Measurements from ENCODE around the gene ADRA2B. TPM values are rescaled to one million over a fixed set of nuclear protein-coding genes. Genes with fewer than 3 reads are reported as not detected.

ADRA2B gene
- total RNA-seq, 1 experiment from 2014 or later: 2.7 TPM

- Mint-ChIP-seq H3K27me3 (ENCODE audit: low read depth) (peaks cover 17% of the 10 kb centered on the region), H3K27ac (0 out of 7 replicates have a peak overlapping the region, but pooled peaks of 1 of the 3 experiments have one; percentile 13), H3K4me1 (peaks cover 28 to 53% of the 10 kb centered on the region in 2 experiments), H3K9me3 (0 out of 5 replicates have a peak, but pooled peaks cover 0 to 3% of the 10 kb centered on the region in 2 experiments), H3K4me3 (no peak overlapping the region), H3K36me3 (ENCODE audit: insufficient read depth in 1 of 3, low read depth in 3 of 3) (peaks cover 0 to 4% (median 0%) of the 10 kb centered on the region in 3 experiments; a peak in 2 of 7 replicates)
- no peak overlapping the region for H3K23ac ChIP-seq (ENCODE audit: insufficient read length, low read depth, low read length)
- no peaks in the 10 kb centered on the region for H3K79me1 ChIP-seq (ENCODE audit: insufficient read depth, low read depth, low read length, poor library complexity, severe bottlenecking)
- no peaks in the 10 kb centered on the region for H3K23me2 ChIP-seq (ENCODE audit: insufficient read length, low read depth, low read length, poor library complexity, severe bottlenecking)
- H2BK20ac ChIP-seq (ENCODE audit: low read depth, low read length, poor library complexity, severe bottlenecking): no peak overlapping the region
- H3K79me2 ChIP-seq (ENCODE audit: insufficient read depth, low read length): no peaks in the 10 kb centered on the region
- H3K18ac ChIP-seq (ENCODE audit: insufficient read length, low read depth, low read length): no peak overlapping the region
- H3K56ac ChIP-seq (ENCODE audit: insufficient read length, low read depth, low read length): no peak overlapping the region
- no peak overlapping the region for H2AFZ ChIP-seq (ENCODE audit: low read length)
- H3K14ac ChIP-seq (ENCODE audit: insufficient read depth, low read length): no peak overlapping the region
- no peaks in the 10 kb centered on the region; the same call in 1 of the 2 replicates for H3K27me3 ChIP-seq (ENCODE audit: insufficient read depth, low read length)
- no peak overlapping the region for H4K5ac ChIP-seq (ENCODE audit: insufficient read length, low read depth, low read length)
- H3K4me2 ChIP-seq (ENCODE audit: insufficient read depth, insufficient read length, low read length): no peak overlapping the region
- no peak for TF ChIP-seq CTCF (conservative IDR thresholded peaks at IDR 0.05)
- no peak overlapping the region for H3K27ac ChIP-seq (ENCODE audit: insufficient read length, low read depth, low read length)
- no peak overlapping the region for H2BK15ac ChIP-seq (ENCODE audit: low read depth, low read length)
- no peak overlapping the region for H4K91ac ChIP-seq (ENCODE audit: insufficient read length, low read depth, low read length)
- no peak overlapping the region for H2BK5ac ChIP-seq (ENCODE audit: insufficient read length, low read length)
- H2BK120ac ChIP-seq (ENCODE audit: low read depth, low read length, poor library complexity, severe bottlenecking): no peak overlapping the region
- no peak overlapping the region for H2AK5ac ChIP-seq (ENCODE audit: insufficient read length, low read length)
- no peak overlapping the region for H3K9ac ChIP-seq (ENCODE audit: extremely low read depth, insufficient read length, low read length)
- H2BK12ac ChIP-seq (ENCODE audit: insufficient read length, low read depth, low read length): no peak overlapping the region
- no peak overlapping the region for H3T11ph ChIP-seq (ENCODE audit: low read length)
- H4K8ac ChIP-seq (replicated peaks; ENCODE audit: insufficient read length, low read depth, low read length): no peak overlapping the region
- no peaks in the 10 kb centered on the region for H4K20me1 ChIP-seq (ENCODE audit: control insufficient read depth, insufficient read depth, insufficient read length)
- no peaks in the 10 kb centered on the region for H3K9me3 ChIP-seq (ENCODE audit: control insufficient read depth, low read depth, low read length)
- no peak for DNase-seq
- no peaks in the 10 kb centered on the region; the same call in 1 of the 2 replicates for H3K4me1 ChIP-seq (ENCODE audit: insufficient read depth, low read length)
- no CpG with 5 or more reads among the region's 14 CpGs for WGBS (ENCODE audit: extremely low coverage, insufficient read length, low lambda C conversion rate)
- no peak overlapping the region for H3K4ac ChIP-seq (ENCODE audit: low read depth, low read length)
Observed at GRCh38 chr2:96150791-96151594, 34.6 kb upstream of the ADRA2B start.

Measured in H9 (cell line).